NCI-H82 (cell line): Measurements from ENCODE around the gene ELK4.
A peak's percentile ranks its signal among the peaks of the same experiment; 100 is the strongest.

ENCODE experiments used
- DNase-seq: peaks from one replicate; lab custom pipeline; 2025; lab: John Stamatoyannopoulos, UW

ELK4 gene

GRCh38 chr1:205581321-205581980 lies 50.4 kb downstream of the ELK4 start:
- no peak for DNase-seq

GRCh38 chr1:205580923-205581180 lies 51.0 kb downstream of the ELK4 start:
- DNase-seq, result no peak

GRCh38 chr1:205580140-205580922 lies 51.5 kb downstream of the ELK4 start:
- DNase-seq, result no peak

- DNase-seq, result no peak
Measured at GRCh38 chr1:205579711-205580110, 52.1 kb downstream of the ELK4 start.

GRCh38 chr1:205578780-205579571 lies 52.8 kb downstream of the ELK4 start:
- no peak for DNase-seq

- peak; percentile 77 for DNase-seq
Measured at GRCh38 chr1:205577874-205578658, 53.7 kb downstream of the ELK4 start.

GRCh38 chr1:205576805-205577761 lies 54.7 kb downstream of the ELK4 start:
- DNase-seq, result no peak

GRCh38 chr1:205576011-205576410 lies 55.8 kb downstream of the ELK4 start:
- DNase-seq, result no peak

GRCh38 chr1:205575294-205575885 lies 56.4 kb downstream of the ELK4 start:
- no peak for DNase-seq

- DNase-seq, result no peak
Measured at GRCh38 chr1:205572421-205572820, 59.4 kb downstream of the ELK4 start.

GRCh38 chr1:205571747-205572146 lies 60.1 kb downstream of the ELK4 start:
- DNase-seq, result peak; percentile 99

GRCh38 chr1:205570796-205571537 lies 60.8 kb downstream of the ELK4 start:
- DNase-seq, result peak; percentile 52

- peak; percentile 46 for DNase-seq
Measured at GRCh38 chr1:205570173-205570501, 61.7 kb downstream of the ELK4 start.

- DNase-seq, result peak; percentile 71
Measured at GRCh38 chr1:205569411-205570172, 62.2 kb downstream of the ELK4 start.

- DNase-seq, result peak; percentile 55
Measured at GRCh38 chr1:205568469-205569361, 63.1 kb downstream of the ELK4 start.

- no peak for DNase-seq
Measured at GRCh38 chr1:205568135-205568468, 63.7 kb downstream of the ELK4 start.

GRCh38 chr1:205567716-205568115 lies 64.1 kb downstream of the ELK4 start:
- no peak for DNase-seq

GRCh38 chr1:205565799-205566198 lies 66.0 kb downstream of the ELK4 start:
- no peak for DNase-seq
